Fibroblast of lung (primary cell): ENCODE results near the gene IL23R.

ENCODE experiments used
- EZH2 ChIP-seq: IDR thresholded peaks from 2 replicates; pipeline ENCODE4 v1.5.1; 2012; ENCODE audit warnings: low read length, control low read depth, mild to moderate bottlenecking; ENCODE audit errors: missing control alignments
- TF ChIP-seq, protein P1 (sequence below), 2 donors: IDR thresholded peaks in 1 of 2; conservative IDR thresholded peaks in 1 of 2; 1 replicate in 1 of 2; 2 replicates in 1 of 2; pipeline ENCODE4 v1.5.1; 2011 to 2012; ENCODE audit warnings: low read length in 2 of 2, control low read depth in 1 of 2, inconsistent platforms in 1 of 2, low read depth in 1 of 2, mild to moderate bottlenecking in 1 of 2

- TF ChIP-seq, protein P1, sequence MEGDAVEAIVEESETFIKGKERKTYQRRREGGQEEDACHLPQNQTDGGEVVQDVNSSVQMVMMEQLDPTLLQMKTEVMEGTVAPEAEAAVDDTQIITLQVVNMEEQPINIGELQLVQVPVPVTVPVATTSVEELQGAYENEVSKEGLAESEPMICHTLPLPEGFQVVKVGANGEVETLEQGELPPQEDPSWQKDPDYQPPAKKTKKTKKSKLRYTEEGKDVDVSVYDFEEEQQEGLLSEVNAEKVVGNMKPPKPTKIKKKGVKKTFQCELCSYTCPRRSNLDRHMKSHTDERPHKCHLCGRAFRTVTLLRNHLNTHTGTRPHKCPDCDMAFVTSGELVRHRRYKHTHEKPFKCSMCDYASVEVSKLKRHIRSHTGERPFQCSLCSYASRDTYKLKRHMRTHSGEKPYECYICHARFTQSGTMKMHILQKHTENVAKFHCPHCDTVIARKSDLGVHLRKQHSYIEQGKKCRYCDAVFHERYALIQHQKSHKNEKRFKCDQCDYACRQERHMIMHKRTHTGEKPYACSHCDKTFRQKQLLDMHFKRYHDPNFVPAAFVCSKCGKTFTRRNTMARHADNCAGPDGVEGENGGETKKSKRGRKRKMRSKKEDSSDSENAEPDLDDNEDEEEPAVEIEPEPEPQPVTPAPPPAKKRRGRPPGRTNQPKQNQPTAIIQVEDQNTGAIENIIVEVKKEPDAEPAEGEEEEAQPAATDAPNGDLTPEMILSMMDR (conservative IDR thresholded peaks at IDR 0.05 in 1 of 2, IDR thresholded peaks at IDR 0.05 in 1 of 2; ENCODE audit: low read depth in 1 of 2, low read length in 2 of 2), result no peak
- no peak for TF ChIP-seq EZH2
Measured at GRCh38 chr1:67209521-67209920, 43.3 kb downstream of the IL23R start.
